HG02885 (cell line): ENCODE results near the gene ALOX5.

ENCODE experiments used
- ATAC-seq: cut with Tn5 transposase; IDR thresholded peaks from one replicate; pipeline ENCODE4 v1.9.1; 2021; ENCODE audit warnings: mild to moderate bottlenecking; ENCODE audit not compliant: unreplicated experiment, poor library complexity

Gene ALOX5

DNA sequence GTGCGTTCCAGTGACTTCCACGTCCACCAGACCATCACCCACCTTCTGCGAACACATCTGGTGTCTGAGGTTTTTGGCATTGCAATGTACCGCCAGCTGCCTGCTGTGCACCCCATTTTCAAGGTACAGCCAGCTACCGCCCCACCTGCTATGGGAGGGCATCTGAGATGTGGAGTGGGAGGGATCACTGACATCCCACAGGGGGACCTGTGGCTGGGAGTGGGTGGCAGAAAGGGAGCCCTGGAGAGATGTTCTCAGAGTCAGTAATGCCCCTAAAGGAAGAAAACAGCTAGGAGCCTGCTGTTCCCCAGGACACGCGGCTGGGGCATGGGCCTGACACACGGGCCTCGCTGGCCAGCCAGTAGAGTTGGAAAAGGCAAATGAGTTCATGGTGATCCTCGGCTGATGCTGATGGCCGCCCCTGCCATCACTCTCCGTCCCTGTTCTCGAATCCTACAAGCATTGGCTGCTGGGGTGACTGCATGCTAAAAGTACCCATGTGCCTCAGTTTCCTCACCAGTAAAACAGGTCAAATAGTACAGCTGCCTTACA, 66.6 kb downstream of the ALOX5 start:
- no peak for ATAC-seq

DNA sequence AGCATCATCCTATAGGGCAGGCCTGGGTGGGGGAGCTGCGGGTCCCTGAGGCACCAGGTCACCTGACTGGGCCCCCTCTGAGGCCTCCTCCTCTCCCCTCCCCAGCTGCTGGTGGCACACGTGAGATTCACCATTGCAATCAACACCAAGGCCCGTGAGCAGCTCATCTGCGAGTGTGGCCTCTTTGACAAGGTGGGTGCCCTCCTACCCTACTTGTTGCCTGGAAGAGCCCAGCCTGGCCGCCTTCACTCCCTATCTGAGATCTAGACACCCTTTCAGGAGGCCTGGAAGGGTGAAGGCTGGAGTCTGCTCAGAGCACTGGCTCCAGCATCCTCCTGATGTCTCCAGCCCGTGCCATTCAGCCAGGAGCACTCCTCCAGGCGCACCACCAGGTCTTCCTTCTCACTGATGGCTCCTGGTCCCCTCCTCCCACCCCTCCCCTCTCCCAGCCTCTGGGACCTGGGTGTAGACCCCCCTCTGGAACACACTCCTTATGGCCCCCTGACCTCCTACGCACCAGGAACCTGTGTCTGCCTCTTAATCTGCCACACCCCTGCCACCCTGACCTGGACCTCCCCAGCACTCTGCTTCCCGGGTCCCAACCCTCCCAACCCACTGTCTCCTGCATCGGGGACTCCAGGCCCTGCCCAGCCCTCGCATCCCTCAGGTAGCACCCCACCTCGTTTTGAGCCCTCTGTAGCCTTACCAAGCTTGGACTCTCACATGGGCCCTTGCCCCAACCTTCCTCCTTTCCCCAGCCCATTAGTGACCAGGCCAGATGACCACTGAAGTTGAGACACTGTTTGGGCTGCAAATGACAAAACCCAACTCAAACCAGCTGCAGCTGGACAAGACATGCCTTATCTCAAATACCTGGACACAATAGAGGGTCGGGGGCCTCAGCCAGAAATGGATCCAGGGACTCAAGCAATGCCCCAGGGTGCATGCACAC, 67.5 kb downstream of the ALOX5 start:
- ATAC-seq: no peak

DNA sequence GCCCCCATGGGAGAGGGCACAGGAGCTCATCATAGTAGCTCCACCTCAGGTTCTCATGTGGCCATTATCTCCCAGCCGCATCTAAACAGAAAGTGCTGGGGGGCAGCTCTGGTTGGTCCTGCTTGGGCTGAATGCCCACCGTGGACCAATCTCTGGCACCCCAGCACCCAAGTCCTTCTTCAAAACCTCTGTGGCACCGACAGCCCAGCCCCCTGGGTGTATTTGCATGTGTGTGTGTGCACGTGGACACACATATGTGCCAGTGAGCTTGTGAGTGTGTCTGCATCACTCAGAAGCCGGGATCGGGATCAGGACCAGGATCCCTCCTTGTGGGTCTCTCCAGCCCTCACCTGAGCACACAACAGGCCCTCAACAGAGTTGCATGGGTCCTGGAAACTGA, 68.2 kb downstream of the ALOX5 start:
- no peak for ATAC-seq

DNA sequence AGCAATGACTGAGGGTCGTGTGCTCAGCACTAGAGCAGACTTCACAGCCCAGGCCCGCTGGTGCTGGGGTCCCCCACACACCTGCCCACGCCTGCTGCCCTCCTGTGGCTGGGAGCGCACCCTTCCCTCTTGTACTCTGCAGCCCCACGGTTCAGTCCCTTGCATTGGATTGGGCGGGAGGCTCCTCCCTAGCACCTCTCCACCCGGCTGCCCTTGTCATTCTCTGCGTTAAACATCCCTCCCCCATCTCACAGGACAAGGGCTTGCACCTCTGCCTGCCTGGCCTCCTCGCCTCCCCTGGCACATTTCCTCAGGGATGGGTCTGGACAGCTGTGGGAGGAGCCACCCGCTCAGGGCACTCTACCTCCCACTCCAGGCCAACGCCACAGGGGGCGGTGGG, 68.6 kb downstream of the ALOX5 start:
- no peak for ATAC-seq

DNA sequence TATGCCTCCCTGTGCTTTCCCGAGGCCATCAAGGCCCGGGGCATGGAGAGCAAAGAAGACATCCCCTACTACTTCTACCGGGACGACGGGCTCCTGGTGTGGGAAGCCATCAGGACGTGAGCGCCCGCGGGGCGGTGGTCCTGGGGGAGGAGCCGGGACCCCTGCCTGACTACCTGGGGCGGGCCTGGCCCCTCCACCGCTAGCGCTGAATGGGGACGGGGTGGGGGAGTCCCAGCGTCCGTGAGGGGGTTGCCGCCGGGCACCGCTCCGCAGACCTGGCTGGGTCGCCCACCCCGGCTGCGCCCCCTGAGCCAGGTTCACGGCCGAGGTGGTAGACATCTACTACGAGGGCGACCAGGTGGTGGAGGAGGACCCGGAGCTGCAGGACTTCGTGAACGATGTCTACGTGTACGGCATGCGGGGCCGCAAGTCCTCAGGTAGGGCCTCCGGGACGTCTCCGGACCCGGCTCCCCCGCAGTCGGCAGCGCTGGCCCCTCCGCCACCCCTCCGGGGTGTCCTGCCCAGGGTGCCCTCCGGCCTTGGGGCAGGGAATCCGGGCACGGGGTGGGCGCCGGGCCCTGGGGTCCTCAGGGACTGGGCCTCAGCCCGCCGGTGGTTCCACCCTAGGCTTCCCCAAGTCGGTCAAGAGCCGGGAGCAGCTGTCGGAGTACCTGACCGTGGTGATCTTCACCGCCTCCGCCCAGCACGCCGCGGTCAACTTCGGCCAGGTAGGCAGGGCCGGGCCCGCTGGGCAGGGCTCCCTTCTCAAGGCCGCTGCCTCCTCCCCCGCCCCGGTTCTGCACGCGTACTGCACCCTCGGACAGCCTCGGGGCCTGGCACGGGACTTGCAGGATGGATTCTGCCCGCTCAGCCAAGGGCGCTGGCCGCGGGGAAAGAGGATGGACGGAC, 69.3 kb downstream of the ALOX5 start:
- ATAC-seq: no peak

DNA sequence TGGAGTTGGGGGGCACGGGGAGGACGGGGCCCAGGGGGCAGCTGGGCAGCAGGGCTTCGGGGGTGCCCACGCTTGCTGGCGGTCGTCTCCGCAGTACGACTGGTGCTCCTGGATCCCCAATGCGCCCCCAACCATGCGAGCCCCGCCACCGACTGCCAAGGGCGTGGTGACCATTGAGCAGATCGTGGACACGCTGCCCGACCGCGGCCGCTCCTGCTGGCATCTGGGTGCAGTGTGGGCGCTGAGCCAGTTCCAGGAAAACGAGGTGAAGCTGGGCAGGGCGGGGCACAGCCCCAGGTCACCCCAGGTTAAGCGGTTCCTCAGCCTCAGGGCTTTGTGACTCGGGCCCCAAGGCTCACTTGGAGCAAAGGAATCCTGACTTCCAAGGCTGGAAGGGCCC, 70.0 kb downstream of the ALOX5 start:
- ATAC-seq: no peak

DNA sequence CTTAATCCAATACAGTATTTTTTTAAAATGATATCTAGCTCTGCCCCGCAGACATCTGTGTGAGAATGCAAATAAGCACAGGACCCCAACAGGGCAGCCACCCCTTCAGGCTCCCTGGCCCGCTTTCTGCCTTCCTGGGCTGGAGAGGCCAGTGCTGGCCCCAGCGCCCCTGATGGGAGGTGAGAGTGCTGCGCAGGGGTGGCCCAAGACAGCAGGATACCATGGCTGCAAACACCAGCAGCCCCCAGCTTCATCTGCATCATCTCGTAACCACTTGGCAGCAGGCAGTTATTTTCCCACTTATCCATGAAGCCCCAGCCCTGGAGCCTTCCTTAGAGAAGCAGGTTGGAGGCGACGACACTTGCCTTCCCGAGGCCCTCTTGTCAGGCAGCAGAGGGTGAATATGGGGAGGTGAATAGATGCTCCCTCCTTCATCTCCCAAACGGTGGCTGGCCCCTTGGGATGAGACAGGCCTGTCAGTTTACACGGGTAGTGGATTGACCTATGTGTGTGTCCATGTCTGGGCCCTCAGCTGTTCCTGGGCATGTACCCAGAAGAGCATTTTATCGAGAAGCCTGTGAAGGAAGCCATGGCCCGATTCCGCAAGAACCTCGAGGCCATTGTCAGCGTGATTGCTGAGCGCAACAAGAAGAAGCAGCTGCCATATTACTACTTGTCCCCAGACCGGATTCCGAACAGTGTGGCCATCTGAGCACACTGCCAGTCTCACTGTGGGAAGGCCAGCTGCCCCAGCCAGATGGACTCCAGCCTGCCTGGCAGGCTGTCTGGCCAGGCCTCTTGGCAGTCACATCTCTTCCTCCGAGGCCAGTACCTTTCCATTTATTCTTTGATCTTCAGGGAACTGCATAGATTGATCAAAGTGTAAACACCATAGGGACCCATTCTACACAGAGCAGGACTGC, 71.2 kb downstream of the ALOX5 start:
- no peak for ATAC-seq

DNA sequence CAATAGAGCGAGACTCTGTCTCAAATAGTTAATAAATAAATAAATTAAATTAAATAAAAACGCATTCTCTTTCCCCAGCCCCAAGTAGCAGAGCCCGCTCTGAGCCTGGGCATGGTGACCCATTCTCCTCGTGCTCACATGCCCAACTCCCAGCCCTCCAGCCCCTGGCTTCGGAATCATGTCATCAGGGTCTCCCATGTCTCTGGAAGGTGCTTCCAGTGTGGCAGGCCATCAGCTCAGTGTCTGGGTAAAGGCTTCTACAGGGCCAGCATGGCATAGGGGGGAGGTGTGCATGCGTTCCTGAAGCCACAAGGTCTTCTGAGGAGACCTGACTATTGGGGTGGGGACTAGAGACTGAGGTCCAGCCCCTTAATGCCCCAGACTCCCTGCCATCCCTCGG, 72.8 kb downstream of the ALOX5 start:
- ATAC-seq: no peak

DNA sequence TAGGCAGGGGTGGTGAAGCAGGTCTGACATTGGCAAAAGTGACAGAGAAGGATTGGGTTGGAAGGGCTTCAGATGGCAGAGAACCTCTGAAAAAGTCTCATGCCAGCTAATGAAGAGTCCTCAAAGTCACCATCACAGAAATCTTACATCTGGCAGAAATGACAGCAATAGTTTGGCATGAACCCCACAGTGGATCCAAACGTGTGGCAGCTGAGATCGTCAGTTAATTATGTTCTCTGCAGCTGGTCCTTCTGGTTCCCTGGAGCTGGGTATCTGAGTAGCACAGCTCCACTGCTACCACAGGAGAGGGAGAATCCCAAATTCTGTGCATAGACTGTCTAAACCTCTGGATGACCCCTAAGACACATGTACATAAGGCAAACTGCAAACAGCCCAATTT, 73.4 kb downstream of the ALOX5 start:
- ATAC-seq: no peak

DNA sequence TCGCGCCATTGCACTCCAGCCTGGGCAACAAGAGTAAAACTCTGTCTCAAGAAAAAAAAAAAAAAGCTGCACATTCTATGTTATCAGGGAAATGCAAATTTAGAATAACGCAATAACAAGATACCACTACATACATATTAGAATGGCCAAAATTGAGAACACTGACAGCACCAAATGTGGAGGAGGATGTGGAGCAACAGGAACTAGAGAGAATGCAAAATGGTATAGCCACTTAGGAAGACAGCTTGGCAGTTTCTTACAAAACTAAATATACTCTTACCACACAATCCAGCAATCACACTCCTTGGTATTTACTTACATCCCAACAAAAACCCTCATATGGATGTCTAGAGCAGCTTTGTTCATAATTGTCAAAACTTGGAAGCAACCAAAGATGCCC, 76.8 kb downstream of the ALOX5 start:
- ATAC-seq: no peak

DNA sequence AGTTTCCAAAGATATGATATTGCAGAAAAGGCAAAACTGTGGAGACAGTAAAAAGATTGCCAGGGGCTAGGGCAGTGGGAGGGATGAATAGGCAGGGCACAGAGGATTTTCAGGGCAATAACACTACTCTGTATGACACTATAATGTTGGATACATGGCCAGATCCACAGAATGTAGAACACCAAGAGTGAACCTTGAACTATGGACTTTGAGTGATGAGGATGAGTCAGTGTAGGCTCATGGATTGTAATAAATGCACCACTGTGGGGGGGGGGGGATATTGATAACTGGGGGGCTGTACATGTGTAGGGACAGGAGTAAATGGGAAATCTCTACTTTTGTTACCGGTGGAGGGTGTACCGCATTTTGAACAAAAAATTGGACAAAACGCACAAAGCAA, 77.4 kb downstream of the ALOX5 start:
- no peak for ATAC-seq

DNA sequence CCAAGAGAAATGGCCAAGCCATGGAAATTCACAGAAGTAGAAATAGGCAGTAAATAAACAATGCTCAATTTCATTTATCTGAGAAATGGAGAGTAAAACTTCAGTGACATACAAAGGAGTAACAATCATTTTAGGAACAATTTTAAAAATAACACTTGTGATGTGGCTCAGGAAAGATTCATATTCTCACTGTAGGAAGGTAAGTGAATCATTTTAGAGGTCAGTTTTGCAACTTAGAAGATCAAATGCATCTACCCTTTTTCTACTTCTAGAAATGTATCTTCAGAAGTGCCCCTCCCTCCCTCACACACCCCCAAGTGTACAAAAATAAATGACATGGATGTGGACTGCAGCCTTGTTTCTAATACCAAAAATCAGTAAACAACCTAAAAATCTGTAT, 78.3 kb downstream of the ALOX5 start:
- ATAC-seq: no peak

DNA sequence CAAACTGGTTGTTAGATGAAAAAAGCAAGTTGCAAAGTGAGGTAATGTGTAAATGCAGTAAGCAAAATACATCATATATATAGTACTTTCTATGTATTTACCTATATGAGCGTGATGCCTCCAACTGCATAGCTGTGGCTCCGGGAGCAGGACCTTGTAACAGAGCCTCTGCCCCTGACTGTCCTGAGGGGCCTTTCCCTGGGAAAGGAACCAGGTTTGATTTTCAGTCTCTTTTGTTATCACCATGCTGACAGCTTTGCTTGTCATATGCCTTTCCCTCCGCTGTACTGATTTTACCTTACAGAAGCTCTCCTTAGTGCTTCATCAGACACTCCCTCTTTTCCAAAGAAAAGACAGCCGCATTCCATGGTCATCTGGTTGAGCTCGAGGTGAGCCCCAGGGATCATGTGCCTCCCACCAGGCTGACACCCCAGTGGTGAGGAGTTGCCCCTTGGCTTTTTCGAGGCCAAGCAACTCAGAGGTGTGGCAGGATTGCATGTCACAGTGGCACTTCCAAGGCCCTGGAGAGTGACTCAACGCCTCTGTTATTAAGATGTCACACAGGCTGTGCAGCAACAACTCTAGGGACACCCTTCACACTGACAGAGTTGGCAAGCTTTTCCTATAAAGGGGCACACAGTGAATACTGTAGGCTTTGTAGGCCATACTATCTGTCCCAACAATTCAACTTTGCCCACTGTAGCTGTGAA, 78.9 kb downstream of the ALOX5 start:
- ATAC-seq: no peak

DNA sequence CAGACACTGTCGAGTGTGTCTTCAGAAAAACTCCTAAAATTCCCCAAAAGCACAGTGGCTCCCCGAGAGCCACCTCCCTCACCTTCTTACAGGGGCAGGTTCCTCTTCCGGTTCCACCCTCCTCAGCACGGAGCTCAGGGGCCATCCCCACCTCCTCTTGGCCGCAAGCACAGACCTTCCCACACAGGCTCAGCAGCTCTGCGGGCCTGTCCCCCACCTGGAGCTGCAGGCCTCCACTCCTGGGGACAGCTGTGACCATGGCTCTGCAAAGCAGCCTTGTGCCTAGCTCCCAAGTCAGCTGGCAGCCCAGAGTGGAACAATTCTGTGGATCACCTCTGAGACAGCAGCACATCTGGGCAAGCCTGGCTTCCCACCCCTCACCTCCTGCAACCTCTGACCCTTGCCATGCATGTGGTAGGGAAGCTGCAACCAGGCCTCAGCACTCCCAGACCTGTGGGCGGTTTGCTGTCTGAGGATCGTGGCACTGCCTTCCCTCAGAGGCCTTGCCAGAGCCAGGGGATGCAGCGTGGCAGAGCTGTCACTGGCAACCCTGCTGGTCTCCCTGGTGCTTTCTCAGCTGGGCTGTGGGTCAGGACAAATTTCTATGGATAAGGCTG, 79.7 kb downstream of the ALOX5 start:
- no peak for ATAC-seq

DNA sequence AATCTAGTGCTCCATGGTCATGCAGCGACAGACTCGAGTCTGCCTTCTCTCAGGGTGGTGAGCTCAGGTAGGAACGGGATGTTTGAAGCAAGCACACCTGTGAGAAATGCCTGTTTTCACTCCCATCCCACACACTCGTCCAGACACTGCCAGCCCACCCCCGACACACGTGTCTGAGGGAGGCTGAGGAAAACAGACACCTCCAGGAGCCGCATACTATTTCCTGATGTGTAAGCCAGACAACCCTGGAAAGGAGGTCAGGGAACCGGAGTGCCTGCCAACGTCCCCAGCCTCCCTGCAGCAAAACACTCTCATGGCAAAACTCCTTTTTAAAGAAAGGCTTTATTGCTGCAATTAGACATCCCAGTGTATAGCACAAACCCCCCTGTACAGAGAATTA, 80.2 kb downstream of the ALOX5 start:
- no peak for ATAC-seq

DNA sequence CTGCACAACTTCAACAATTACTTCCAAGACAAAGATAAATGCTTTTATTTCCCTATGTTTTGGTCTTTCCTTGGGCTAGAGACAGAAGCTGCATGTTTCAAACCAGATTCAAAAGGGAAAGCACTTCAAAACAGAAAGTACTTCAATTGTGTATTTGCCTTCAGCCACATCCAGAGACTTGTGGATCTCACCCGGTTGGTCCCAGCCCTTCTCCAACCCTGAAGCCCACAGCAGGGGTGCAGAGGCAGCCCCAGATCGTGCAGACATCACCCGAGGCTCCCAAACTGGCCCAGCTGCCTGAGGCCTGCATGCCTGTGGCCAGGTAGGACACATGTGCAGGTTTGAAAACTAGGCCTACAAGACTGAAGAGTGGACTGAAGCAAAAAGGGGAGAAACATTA, 80.8 kb downstream of the ALOX5 start:
- no peak for ATAC-seq

DNA sequence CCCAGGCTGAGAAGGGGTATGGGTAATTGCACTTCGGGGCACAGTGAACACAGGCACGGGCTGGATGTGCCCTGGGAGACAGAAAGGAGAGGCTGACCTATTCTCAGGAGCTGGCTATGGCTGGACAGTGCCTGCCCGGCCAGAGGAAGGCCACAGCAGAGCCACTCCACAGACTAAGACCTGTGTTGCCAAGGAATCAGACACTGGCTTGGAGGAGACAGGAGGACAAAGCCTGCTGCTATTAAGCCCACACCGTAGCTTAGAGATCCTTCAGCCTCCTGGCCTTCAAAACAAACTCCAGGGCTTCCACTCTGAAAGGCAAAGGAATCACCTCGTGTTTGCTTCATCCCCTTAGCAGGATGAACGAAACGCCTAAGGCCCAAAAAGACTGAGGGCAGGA, 82.2 kb downstream of the ALOX5 start:
- ATAC-seq: no peak

DNA sequence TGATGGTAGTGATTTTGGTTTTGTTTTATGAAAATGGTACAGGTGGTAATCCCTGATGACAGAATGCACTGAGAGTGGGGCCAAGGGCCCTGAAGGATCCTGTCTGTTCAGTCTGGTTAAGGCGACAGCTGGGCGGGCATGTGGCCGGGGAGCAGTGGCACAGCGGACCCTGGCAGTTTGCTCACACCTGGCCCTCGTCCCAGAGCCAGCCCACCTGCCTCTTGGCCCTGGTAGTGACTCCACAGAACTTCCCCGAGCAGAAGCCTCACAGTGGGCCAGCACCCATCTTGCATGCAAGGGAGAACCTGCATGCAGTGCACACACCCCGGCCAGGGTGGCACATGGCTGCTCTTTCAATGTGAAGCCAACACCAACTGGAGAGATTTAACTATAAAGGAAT, 82.8 kb downstream of the ALOX5 start:
- no peak for ATAC-seq

DNA sequence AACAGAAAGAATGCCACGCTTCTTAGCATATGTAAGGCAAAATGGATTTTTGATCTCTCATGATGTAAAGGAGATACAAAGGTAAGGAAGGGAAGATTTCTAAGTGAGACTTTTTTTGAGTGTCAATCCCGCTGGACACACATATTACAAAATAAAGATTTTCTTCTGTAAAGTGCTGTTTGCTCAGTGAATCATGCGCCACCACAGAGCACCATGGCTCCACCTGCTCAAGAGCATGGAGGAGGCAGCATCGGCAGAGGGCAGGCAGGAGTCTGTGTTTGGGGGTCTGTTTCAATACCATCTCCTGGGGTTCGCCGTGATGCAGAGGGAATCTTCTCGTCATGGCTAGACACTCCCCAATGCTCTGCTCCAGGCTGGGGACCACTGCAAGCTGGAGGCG, 83.5 kb downstream of the ALOX5 start:
- ATAC-seq: no peak
